OCI-LY3 (cell line): ENCODE results near the gene MZF1.

Experiments used
- H2AFZ ChIP-seq: fragments of 200-600, 300-600 bp; shearing (Covaris generic); 2 replicates; pipeline ENCODE4 v1.6.0; 2014; ENCODE audit warnings: antibody characterized with exemption, low read depth, low read length
- H3K27ac ChIP-seq: fragments of 200-600, 300-600 bp; sonication (generic); 2 replicates; pipeline ENCODE4 v1.5.1; 2014; ENCODE audit warnings: mild to moderate bottlenecking, low read length, moderate library complexity, mixed read lengths
- H3K27me3 ChIP-seq: fragments of 200-600, 300-600 bp; sonication (generic); 2 replicates; pipeline ENCODE4 v1.6.1; 2014; ENCODE audit warnings: low read depth, low read length, mixed read lengths
- H3K36me3 ChIP-seq: fragments of 200-600, 300-600 bp; sonication (generic); replicated peaks from 2 replicates; pipeline ENCODE3; 2014; ENCODE audit warnings: low read depth, low read length, mixed read lengths
- H3K4me1 ChIP-seq: fragments of 300-600, 200-600 bp; sonication (generic); 2 replicates; pipeline ENCODE4 v1.6.1; 2014; ENCODE audit warnings: low read length, mixed read lengths
- H3K4me2 ChIP-seq: fragments of 200-600, 300-600 bp; sonication (generic); 2 replicates; pipeline ENCODE4 v1.6.1; 2014; ENCODE audit warnings: low read length, mixed read lengths
- H3K4me3 ChIP-seq: fragments of 300-600, 200-600 bp; sonication (generic); 2 replicates; pipeline ENCODE4 v1.5.1; 2014; ENCODE audit warnings: antibody characterized with exemption, mild to moderate bottlenecking, low read length, moderate library complexity
- H3K79me2 ChIP-seq: fragments of 300-600, 200-600 bp; shearing (Covaris generic); 2 replicates; pipeline ENCODE4 v1.6.1; 2014; ENCODE audit warnings: mild to moderate bottlenecking, low read length, mixed read lengths
- H3K9ac ChIP-seq: fragments of 300-600, 200-600 bp; shearing (Covaris generic); 2 replicates; pipeline ENCODE4 v1.6.0; 2014; ENCODE audit warnings: mild to moderate bottlenecking, low read length, moderate library complexity
- H3K9me3 ChIP-seq: fragments of 200-600, 300-600 bp; shearing (Covaris generic); 2 replicates; pipeline ENCODE4 v1.6.1; 2014; ENCODE audit warnings: low read length, mixed read lengths; ENCODE audit not compliant: insufficient read depth
- H4K20me1 ChIP-seq: fragments of 200-600, 300-600 bp; sonication (generic); 2 replicates; pipeline ENCODE4 v1.6.1; 2016; ENCODE audit warnings: low read length, mixed read lengths; ENCODE audit not compliant: insufficient read depth
- CTCF ChIP-seq: fragments of 200-600, 300-600 bp; sonication (generic); IDR thresholded peaks from 2 replicates; pipeline ENCODE4 v1.5.1; 2014; ENCODE audit warnings: antibody characterized with exemption, low read length, low read depth
- EZH2phosphoT487 ChIP-seq: fragments of 200-600 bp; shearing (Covaris generic); IDR thresholded peaks from 2 replicates; pipeline ENCODE4 v1.6.1; 2018; ENCODE audit warnings: antibody characterized with exemption, mixed run types, low read depth

Gene MZF1

GRCh38 chr19:58568453-58569130 is 4.5 kb downstream of the MZF1 start:
- Histone ChIP-seq H3K4me1 (peaks cover 11% of the 10 kb centered on the region), H3K27me3 (no peaks in the 10 kb centered on the region), H3K9me3 (no peaks in the 10 kb centered on the region), H3K79me2 (peaks cover 9% of the 10 kb centered on the region), H3K9ac (no peak overlapping the region), H3K4me3 (no peak overlapping the region), H3K36me3 (peaks cover 23% of the 10 kb centered on the region), H4K20me1 (no peaks in the 10 kb centered on the region), H2AFZ (no peak overlapping the region), H3K27ac (no peak overlapping the region), H3K4me2 (no peak overlapping the region)
- no peak for TF ChIP-seq CTCF
- no peak for TF ChIP-seq EZH2phosphoT487

GRCh38 chr19:58566989-58567388 is 6.1 kb downstream of the MZF1 start:
- Histone ChIP-seq H4K20me1 (no peaks in the 10 kb centered on the region), H3K4me1 (peaks cover 6% of the 10 kb centered on the region), H3K9me3 (no peaks in the 10 kb centered on the region), H3K36me3 (peaks cover 32% of the 10 kb centered on the region), H3K27ac (no peak overlapping the region), H3K4me2 (no peak overlapping the region), H3K9ac (no peak overlapping the region), H2AFZ (no peak overlapping the region), H3K79me2 (peaks cover 11% of the 10 kb centered on the region), H3K27me3 (no peaks in the 10 kb centered on the region), H3K4me3 (no peak overlapping the region)
- TF ChIP-seq CTCF (no peak), EZH2phosphoT487 (no peak)

GRCh38 chr19:58563823-58564222 is 9.3 kb downstream of the MZF1 start:
- Histone ChIP-seq H3K9me3 (no peaks in the 10 kb centered on the region), H3K4me3 (no peak overlapping the region), H2AFZ (no peak overlapping the region), H3K36me3 (peaks cover 25% of the 10 kb centered on the region), H4K20me1 (no peaks in the 10 kb centered on the region), H3K27ac (no peak overlapping the region), H3K4me1 (peaks cover 13% of the 10 kb centered on the region), H3K79me2 (peaks cover 34% of the 10 kb centered on the region), H3K9ac (no peak overlapping the region), H3K27me3 (no peaks in the 10 kb centered on the region), H3K4me2 (no peak overlapping the region)
- TF ChIP-seq EZH2phosphoT487 = no peak
- TF ChIP-seq CTCF = no peak

- Histone ChIP-seq H4K20me1 (no peaks in the 10 kb centered on the region), H3K9me3 (no peaks in the 10 kb centered on the region), H3K4me1 (peaks cover 13% of the 10 kb centered on the region), H3K4me3 (no peak overlapping the region), H3K4me2 (no peak overlapping the region), H3K27me3 (no peaks in the 10 kb centered on the region), H3K36me3 (peaks cover 25% of the 10 kb centered on the region), H3K79me2 (peaks cover 35% of the 10 kb centered on the region), H3K27ac (no peak overlapping the region), H3K9ac (no peak overlapping the region), H2AFZ (no peak overlapping the region)
- TF ChIP-seq EZH2phosphoT487 (no peak), CTCF (no peak)
These were observed 10.0 kb downstream of the MZF1 start for GRCh38 chr19:58563034-58563573.
